Activated CD4-positive, alpha-beta T cell treated with anti-CD3 and anti-CD28 coated beads for 36 hours (primary cell): ENCODE results near the gene TMEM50B. TPM values are rescaled to one million over a fixed set of nuclear protein-coding genes. Genes with fewer than 3 reads are reported as not detected.
"Not testable (repeated sequence)": the region's sequence is repeated elsewhere in the genome, so short reads cannot be mapped to it uniquely, and the experiment has no call there.

Source experiments
- ATAC-seq: fragments of 200-7000 bp; cut with Tn5 transposase; one replicate; pipeline ENCODE4 v1.10.0; 2021; ENCODE audit warnings: mild to moderate bottlenecking, moderate library complexity
- CTCF ChIA-PET: fragments of 350-600 bp; sonication (Branson Sonifier 250); formaldehyde crosslinking; loops from one replicate; lab custom pipeline; 2021; ENCODE audit warnings: antibody characterized with exemption; lab: Charles Lee
- POLR2A ChIA-PET: fragments of 350-600 bp; sonication (Branson Sonifier 250); formaldehyde crosslinking; loops from one replicate; lab custom pipeline; 2021; ENCODE audit warnings: antibody characterized with exemption, inconsistent platforms; lab: Charles Lee
- DNase-seq: peaks from one replicate; pipeline ENCODE4 v3.0.0-alpha.2; 2020
- H3K27ac Mint-ChIP-seq: one replicate; pipeline ENCODE4 v1.8.0; 2021; ENCODE audit warnings: mixed read lengths
- H3K27me3 Mint-ChIP-seq: one replicate; pipeline ENCODE4 v1.8.0; 2021; ENCODE audit warnings: mixed read lengths
- H3K36me3 Mint-ChIP-seq: one replicate; pipeline ENCODE4 v1.8.0; 2021; ENCODE audit warnings: low read depth, mixed read lengths
- H3K4me1 Mint-ChIP-seq: one replicate; pipeline ENCODE4 v1.8.0; 2021; ENCODE audit warnings: mixed read lengths
- H3K4me3 Mint-ChIP-seq: one replicate; pipeline ENCODE4 v1.8.0; 2021; ENCODE audit warnings: mild to moderate bottlenecking, moderate library complexity, mixed read lengths
- H3K9me3 Mint-ChIP-seq: one replicate; pipeline ENCODE4 v1.8.0; 2021; ENCODE audit warnings: low read depth, mixed read lengths
- intact Hi-C, 2 experiments: fragments of 100-400 bp; cut with DNase I in 1 of 2; cut with micrococcal nuclease in 1 of 2; formaldehyde crosslinking; loops; one replicate each; pipeline versions ENCODE4 v1.14.2 to v1.15.1; 2022 to 2024; cut with DNase I, micrococcal nuclease
- total RNA-seq, 2 experiments: library from RNA; stranded (reverse); gene quantifications; one replicate each; pipeline ENCODE4 v1.2.3, GENCODE V29; 2021

TMEM50B gene
- total RNA-seq, 2 experiments from 2014 or later: 13.6 to 15.2 TPM

DNA sequence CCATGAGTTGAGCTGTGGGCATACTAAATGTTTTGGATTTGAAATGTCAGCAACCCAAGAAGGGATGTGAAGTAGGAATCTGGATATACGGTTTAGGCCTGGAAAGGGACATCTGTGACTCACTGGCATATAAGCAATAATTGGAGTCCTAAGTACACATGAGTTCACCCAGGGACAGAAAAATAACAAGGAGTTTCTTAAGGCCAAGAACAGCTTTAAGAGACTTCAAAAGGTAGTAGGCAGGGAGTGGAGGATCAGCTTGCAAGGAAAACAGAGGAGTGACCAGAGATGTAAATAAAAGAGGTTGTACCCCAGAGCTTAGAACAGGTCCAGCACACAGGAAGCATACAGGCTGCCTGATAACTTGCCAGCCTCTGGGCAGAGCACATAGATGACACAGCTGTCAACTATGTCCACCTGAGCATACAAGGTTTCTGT, 28.1 kb downstream of the TMEM50B start:
- H3K4me1 Mint-ChIP-seq: no peaks in the 10 kb centered on the region
- no peak for DNase-seq
- ChIA-PET CTCF (interaction anchor here (0.8 to 1.1 kb wide), 3 partner anchors 10 to 283 kb away, joined by 3 read pairs; no protein-coding TSS in a partner anchor), POLR2A (interaction anchor here (0.6 kb wide), 1 partner anchor 1159 kb away, joined by 3 read pairs; no protein-coding TSS in a partner anchor)
- H3K27ac Mint-ChIP-seq: peak overlapping the region; percentile 7
- no peak for ATAC-seq
- intact Hi-C loops: no loop called here
- peaks cover 2% of the 10 kb centered on the region for H3K36me3 Mint-ChIP-seq
- no peaks in the 10 kb centered on the region for H3K27me3 Mint-ChIP-seq
- no peaks in the 10 kb centered on the region for H3K9me3 Mint-ChIP-seq
- no peak overlapping the region for H3K4me3 Mint-ChIP-seq

DNA sequence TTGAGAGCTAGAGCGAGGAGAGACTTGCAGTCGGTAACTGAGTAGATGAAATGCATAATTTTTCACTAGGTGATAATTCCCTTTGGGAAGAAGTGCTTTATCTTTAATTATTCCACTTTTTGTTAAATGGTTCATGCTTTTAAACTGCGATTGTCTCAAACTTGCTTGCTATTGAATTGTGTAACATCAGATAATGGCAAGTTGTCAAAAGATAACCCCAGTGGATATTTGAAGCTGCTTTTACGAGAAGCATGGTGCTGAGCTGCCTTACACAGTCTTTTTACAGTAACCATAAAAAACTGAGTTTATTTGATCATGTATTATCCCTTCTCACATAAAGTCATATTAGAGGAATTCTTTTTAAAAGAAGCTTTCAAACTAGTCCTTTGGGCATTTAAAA, 30.2 kb downstream of the TMEM50B start:
- intact Hi-C loops: loop anchor here (5.0 to 10.0 kb wide), 3 partner anchors 317 to 515 kb away; no protein-coding TSS in a partner anchor
- ChIA-PET POLR2A (interaction anchor here (0.6 kb wide), 1 partner anchor 120 kb away, joined by 5 read pairs; no protein-coding TSS in a partner anchor), CTCF (interaction anchor here (0.8 to 1.6 kb wide), 9 partner anchors 10 to 509 kb away, joined by 3 to 6 read pairs (median 3); no protein-coding TSS in a partner anchor)
- peaks cover 7% of the 10 kb centered on the region for H3K36me3 Mint-ChIP-seq
- no peak for DNase-seq
- H3K9me3 Mint-ChIP-seq: no peaks in the 10 kb centered on the region
- peaks cover 2% of the 10 kb centered on the region for H3K4me1 Mint-ChIP-seq
- no peak overlapping the region for H3K27ac Mint-ChIP-seq
- no peaks in the 10 kb centered on the region for H3K27me3 Mint-ChIP-seq
- H3K4me3 Mint-ChIP-seq: no peak overlapping the region
- ATAC-seq: no peak

DNA sequence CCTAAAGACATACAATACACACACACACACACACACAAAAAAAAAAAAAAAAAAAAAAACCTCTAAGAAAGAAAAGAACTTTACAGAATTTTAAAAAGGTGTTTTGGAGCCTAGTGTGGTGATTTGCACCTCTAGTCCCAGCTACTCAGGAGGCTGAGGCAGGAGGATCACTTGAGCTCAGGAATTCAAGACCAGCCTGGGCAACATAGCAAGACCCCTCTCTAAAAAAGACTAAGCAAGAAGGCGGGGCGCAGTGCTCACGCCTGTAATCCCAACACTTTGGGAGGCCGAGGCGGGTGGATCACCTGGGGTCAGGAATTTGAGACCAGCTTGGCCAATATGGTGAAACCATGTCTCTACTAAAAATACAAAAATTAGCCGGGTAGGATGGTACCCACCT, 33.2 kb downstream of the TMEM50B start:
- POLR2A ChIA-PET, DNase-seq, H3K9me3 Mint-ChIP-seq, H3K4me1 Mint-ChIP-seq, H3K27ac Mint-ChIP-seq, H3K36me3 Mint-ChIP-seq, ATAC-seq, H3K4me3 Mint-ChIP-seq, H3K27me3 Mint-ChIP-seq: not testable (repeated sequence)
- intact Hi-C loops: loop anchor here (5.0 to 10.0 kb wide), 3 partner anchors 314 to 512 kb away; no protein-coding TSS in a partner anchor
- CTCF ChIA-PET: interaction anchor here (0.5 to 4.5 kb wide), 13 partner anchors 12 to 249 kb away, joined by 3 to 45 read pairs (median 6); partner anchors contain the start of gene IFNAR1

DNA sequence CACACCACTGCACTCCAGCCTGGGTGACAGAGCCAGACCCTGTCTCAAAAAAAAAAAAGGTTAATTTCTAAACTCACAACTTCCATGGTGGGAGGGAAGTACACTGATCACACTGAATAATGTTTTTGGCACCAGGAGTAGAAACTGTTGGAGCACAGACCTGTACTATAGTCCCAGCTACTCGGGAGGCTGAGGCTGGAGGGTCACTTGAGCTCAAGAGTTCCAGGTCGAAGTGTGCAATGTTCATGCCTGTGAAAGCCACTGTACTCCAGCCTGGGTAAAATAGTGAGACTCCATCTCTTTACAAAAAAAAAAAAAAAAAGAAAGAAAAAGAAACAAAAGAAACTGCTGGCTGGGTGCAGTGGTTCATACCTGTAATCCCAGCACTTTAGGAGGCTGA, 35.3 kb downstream of the TMEM50B start:
- ChIA-PET CTCF (interaction anchor here (0.5 to 4.5 kb wide), 41 partner anchors 8 to 1114 kb away, joined by 3 to 45 read pairs (median 5); partner anchors contain the start of genes CRYZL1, IFNAR1 and TMEM50B), POLR2A (interaction anchor here (0.6 to 1.4 kb wide), 3 partner anchors 84 to 246 kb away, joined by 3 to 4 read pairs (median 3); partner anchors contain the start of gene IL10RB)
- DNase-seq: no peak
- Mint-ChIP-seq H3K9me3 (no peaks in the 10 kb centered on the region), H3K27ac (no peak overlapping the region), H3K4me3 (no peak overlapping the region), H3K27me3 (no peaks in the 10 kb centered on the region), H3K36me3 (peaks cover 8% of the 10 kb centered on the region), H3K4me1 (peaks cover 5% of the 10 kb centered on the region)
- intact Hi-C loops: loop anchor here (2.0 to 10.0 kb wide), 3 partner anchors 64 to 612 kb away; no protein-coding TSS in a partner anchor
- ATAC-seq: no peak

DNA sequence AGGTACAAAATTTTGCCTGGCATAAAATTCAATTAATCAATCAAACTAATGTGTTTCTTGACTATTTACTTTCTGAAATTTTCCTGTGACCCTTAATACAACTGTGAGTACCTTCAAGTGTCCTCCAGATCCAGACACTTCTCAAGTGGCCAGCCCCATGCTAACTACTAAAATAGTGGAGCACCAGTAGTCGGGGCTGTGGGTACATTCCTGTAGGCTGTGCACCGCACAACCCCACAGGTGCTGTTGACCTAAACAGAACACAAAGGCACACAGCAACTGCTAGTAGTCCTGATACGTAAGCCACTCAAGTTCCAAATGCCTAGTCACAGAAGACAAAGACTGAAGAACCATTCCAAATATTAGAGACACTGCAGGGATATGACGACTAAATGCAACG, 36.6 kb downstream of the TMEM50B start:
- ChIA-PET POLR2A (no interaction called here), CTCF (interaction anchor here (0.6 to 3.6 kb wide), 4 partner anchors 58 to 240 kb away, joined by 3 to 17 read pairs (median 4); no protein-coding TSS in a partner anchor)
- DNase-seq: no peak

DNA sequence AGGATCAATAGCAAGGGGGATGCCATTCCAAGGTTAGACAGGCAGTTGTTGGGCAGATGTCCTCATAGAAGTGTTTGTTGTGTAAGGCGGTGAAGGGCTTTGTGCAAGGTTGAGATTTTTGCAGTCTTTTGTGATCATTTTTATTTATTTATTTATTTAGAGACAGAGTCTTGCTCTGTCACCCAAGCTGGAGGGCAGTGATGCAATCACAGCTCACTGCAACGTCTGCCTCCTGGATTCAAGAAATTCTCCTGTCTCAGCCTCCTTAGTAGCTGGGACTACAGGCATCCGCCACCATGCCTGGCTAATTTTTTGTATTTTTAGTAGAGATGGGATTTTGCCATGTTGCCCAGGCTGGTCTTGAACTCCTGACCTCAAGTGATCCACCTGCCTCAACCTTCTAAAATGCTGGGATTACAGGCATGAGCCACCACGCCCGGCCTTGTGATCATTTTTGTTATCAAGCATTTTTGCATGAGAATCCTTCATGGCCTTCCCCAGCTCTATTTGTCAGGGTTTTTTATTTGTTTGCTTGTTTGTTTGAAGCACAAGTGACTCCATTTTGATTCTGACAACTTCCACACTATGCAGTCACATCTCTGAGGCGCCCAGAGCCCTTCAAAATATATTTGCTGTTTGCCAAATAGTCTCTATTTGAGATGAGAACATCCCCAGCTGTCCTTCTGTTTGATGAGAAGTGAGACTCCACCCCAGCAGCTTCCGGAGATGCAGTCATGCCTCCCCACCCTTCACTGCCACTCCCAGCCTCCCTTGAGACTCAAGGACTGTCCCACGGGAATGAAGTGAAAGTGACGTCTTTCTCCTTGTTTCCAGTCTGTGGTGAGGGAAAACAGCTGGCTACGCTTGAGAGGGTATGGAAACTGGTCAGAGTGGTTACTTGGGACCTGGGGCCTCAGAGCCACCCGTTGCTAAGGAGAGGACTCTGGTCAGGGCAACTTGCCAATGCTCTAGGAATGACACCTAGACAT, 38.0 kb downstream of the TMEM50B start:
- POLR2A ChIA-PET: interaction anchor here (0.6 kb wide), 1 partner anchor 114 kb away, joined by 4 read pairs; no protein-coding TSS in a partner anchor

More for the DNA sequence above, 36.6 kb downstream of the TMEM50B start:
- no peak overlapping the region for H3K27ac Mint-ChIP-seq
- intact Hi-C loops: loop anchor here in 1 of 2 experiments (5.0 to 10.0 kb wide), 2 partner anchors 508 to 611 kb away; no protein-coding TSS in a partner anchor
- peaks cover 10% of the 10 kb centered on the region for H3K36me3 Mint-ChIP-seq
- H3K9me3 Mint-ChIP-seq: no peaks in the 10 kb centered on the region
- ATAC-seq: no peak
- H3K4me3 Mint-ChIP-seq: no peak overlapping the region
- no peaks in the 10 kb centered on the region for H3K27me3 Mint-ChIP-seq
- H3K4me1 Mint-ChIP-seq: peaks cover 5% of the 10 kb centered on the region

DNA sequence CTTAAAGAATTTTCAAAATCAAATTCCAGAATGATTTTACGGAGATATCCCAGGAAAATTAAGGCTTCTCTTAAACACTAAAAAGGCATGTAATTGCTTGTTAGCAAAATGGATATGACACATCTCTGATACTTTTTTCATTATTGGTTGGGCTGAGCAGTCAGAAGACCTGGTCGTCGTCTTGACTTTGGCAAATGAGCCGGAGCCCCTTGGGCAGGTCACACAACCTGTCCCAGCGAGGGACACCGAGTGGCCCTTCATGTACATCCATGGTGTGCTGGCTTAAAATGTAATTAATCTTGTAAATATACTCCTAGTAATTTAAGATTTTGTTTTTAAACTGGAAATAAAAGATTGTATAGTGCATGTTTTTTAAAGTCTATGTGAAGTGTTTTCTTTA, 42.6 kb downstream of the TMEM50B start:
- Mint-ChIP-seq H3K27ac (no peak overlapping the region), H3K4me1 (peaks cover 29% of the 10 kb centered on the region), H3K27me3 (no peaks in the 10 kb centered on the region), H3K4me3 (no peak overlapping the region), H3K9me3 (no peaks in the 10 kb centered on the region), H3K36me3 (peaks cover 43% of the 10 kb centered on the region)
- ChIA-PET CTCF (interaction anchor here (0.9 to 2.1 kb wide), 4 partner anchors 8 to 76 kb away, joined by 3 to 5 read pairs (median 4); no protein-coding TSS in a partner anchor), POLR2A (interaction anchor here (0.7 kb wide), 1 partner anchor 106 kb away, joined by 10 read pairs; no protein-coding TSS in a partner anchor)
- ATAC-seq (no peak), DNase-seq (no peak)
- intact Hi-C loops: no loop called here

More for the DNA sequence above, 38.0 kb downstream of the TMEM50B start:
- DNase-seq: no peak
- no peak overlapping the region for H3K4me3 Mint-ChIP-seq
- H3K4me1 Mint-ChIP-seq: peaks cover 5% of the 10 kb centered on the region
- intact Hi-C loops: loop anchor here in 1 of 2 experiments (5.0 to 10.0 kb wide), 2 partner anchors 507 to 609 kb away; no protein-coding TSS in a partner anchor
- no peaks in the 10 kb centered on the region for H3K9me3 Mint-ChIP-seq
- peak overlapping the region; percentile 12 for H3K27ac Mint-ChIP-seq
- no peaks in the 10 kb centered on the region for H3K27me3 Mint-ChIP-seq
- peaks cover 22% of the 10 kb centered on the region for H3K36me3 Mint-ChIP-seq
- no peak for ATAC-seq
- CTCF ChIA-PET: interaction anchor here (0.6 to 3.6 kb wide), 9 partner anchors 10 to 519 kb away, joined by 3 to 17 read pairs (median 3); no protein-coding TSS in a partner anchor

DNA sequence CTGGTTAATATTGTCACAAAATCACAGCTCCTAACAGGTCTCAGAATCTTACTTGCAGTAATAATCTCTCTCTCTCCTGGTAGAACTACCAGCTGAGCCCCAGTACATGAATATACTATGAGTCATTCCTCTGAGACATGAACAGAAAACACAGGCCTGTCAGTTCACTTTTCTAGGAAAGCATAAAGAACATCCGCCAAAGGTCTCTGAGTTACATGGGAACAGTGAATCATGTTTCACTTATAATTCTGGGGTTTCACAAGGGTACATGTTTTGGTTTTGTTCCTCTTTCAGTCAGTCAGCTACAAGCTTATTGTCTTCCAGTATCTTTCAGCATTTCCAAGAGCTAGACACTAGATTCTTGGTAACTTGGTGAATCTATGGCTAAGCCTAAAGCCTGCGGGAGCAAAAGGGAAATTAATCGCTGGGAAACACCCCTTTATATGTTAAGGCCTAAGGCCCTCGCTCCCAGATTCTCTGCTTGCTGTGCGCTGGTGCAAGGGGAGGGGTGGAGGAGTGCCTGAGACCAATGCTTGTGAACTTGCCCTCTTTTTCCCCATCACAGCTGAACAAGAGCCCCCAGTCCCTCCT, 44.9 kb downstream of the TMEM50B start:
- DNase-seq: peak; percentile 53
- H3K36me3 Mint-ChIP-seq: peaks cover 52% of the 10 kb centered on the region
- H3K4me1 Mint-ChIP-seq: peaks cover 26% of the 10 kb centered on the region
- H3K4me3 Mint-ChIP-seq: peak overlapping the region; percentile 4
- H3K27me3 Mint-ChIP-seq: no peaks in the 10 kb centered on the region
- intact Hi-C loops: loop anchor here (1.0 to 2.0 kb wide), 10 partner anchors 29 to 236 kb away; partner anchors contain the start of genes IFNAR1 (in 1 of the 2) and TMEM50B (in 1 of the 2)
- POLR2A ChIA-PET: interaction anchor here (0.6 to 1.6 kb wide), 9 partner anchors 12 to 235 kb away, joined by 3 to 9 read pairs (median 4); no protein-coding TSS in a partner anchor
- CTCF ChIA-PET: interaction anchor here (0.7 to 2.3 kb wide), 13 partner anchors 10 to 239 kb away, joined by 3 to 22 read pairs (median 4); no protein-coding TSS in a partner anchor
- no peaks in the 10 kb centered on the region for H3K9me3 Mint-ChIP-seq
- peak overlapping the region; percentile 59 for H3K27ac Mint-ChIP-seq
- peak; percentile 96 for ATAC-seq

DNA sequence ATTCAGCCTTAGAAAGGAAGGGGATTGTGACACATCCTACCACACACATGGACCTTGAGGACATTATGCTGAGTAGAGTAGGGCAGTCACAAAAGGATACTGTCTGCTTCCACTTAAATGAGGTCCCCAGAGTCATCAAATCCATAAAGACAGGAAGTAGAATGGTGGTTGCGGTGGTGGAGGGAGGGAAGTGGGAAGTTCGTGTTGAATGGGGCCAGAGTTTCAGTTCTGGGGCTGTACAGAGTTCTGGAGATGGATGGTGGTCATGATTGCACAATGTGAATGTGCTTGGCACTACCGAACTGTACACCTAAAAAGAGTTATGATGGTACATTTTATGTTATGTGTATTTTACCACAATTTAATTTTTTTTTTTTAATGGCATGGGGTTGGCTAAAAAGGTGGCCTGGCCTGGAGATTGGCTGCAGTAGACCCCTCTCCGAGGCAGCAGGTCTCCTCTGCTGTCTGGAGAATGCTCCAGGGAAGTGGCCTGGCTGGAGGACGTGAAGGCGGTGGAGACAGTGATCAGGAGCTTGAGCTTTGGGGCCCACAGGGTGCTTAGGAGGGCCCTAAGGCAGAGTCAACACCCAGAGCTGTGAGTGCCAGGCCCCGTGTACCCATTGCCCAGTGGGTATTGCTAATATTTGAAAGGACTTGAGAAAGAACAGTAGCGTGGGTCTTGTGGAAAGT, 46.2 kb downstream of the TMEM50B start:
- POLR2A ChIA-PET: interaction anchor here (1.0 kb wide), 1 partner anchor 216 kb away, joined by 4 read pairs; no protein-coding TSS in a partner anchor
- H3K27me3 Mint-ChIP-seq: no peaks in the 10 kb centered on the region
- peaks cover 26% of the 10 kb centered on the region for H3K4me1 Mint-ChIP-seq
- intact Hi-C loops: loop anchor here (1.0 to 2.0 kb wide), 9 partner anchors 27 to 235 kb away; partner anchors contain the start of genes IFNAR1 (in 1 of the 2) and TMEM50B (in 1 of the 2)
- DNase-seq (no peak), ATAC-seq (no peak)
- H3K27ac Mint-ChIP-seq: peak overlapping the region; percentile 75
- H3K4me3 Mint-ChIP-seq: no peak overlapping the region
- H3K36me3 Mint-ChIP-seq: peaks cover 60% of the 10 kb centered on the region
- CTCF ChIA-PET: interaction anchor here (1.5 to 2.1 kb wide), 2 partner anchors 48 to 238 kb away, joined by 4 to 11 read pairs; no protein-coding TSS in a partner anchor
- H3K9me3 Mint-ChIP-seq: no peaks in the 10 kb centered on the region
